GM18508 (cell line): ENCODE results near the gene CCDC142.
"Not testable (repeated sequence)": the region's sequence is repeated elsewhere in the genome, so short reads cannot be mapped to it uniquely, and the experiment has no call there.

Experiments used
- ATAC-seq: cut with Tn5 transposase; IDR thresholded peaks from one replicate; pipeline ENCODE4 v1.9.1; 2021; ENCODE audit warnings: moderate number of reproducible peaks; ENCODE audit not compliant: insufficient read depth, unreplicated experiment

Gene CCDC142

GRCh38 chr2:74447230-74447999 is 35.4 kb downstream of the CCDC142 start:
- ATAC-seq: no peak

- no peak for ATAC-seq
Measured at GRCh38 chr2:74444498-74445318, 38.1 kb downstream of the CCDC142 start.

GRCh38 chr2:74442483-74443297 is 40.1 kb downstream of the CCDC142 start:
- not testable (repeated sequence) for ATAC-seq

GRCh38 chr2:74441690-74442482 is 40.9 kb downstream of the CCDC142 start, which contains the start of gene RTKN:
Gene RTKN (minus strand): TSS chr2:74441937. CDS start chr2:74441816, 121 bp downstream.
- ATAC-seq: peak; percentile 47

- no peak for ATAC-seq
Measured at GRCh38 chr2:74441170-74441689, 41.6 kb downstream of the CCDC142 start.

GRCh38 chr2:74440378-74441169 is 42.2 kb downstream of the CCDC142 start:
- ATAC-seq: no peak

- no peak for ATAC-seq
Measured at GRCh38 chr2:74439803-74440377, 42.9 kb downstream of the CCDC142 start.

GRCh38 chr2:74439373-74439772 is 43.4 kb downstream of the CCDC142 start:
- ATAC-seq: no peak

GRCh38 chr2:74438248-74438647 is 44.5 kb downstream of the CCDC142 start:
- no peak for ATAC-seq

- no peak for ATAC-seq
Measured at GRCh38 chr2:74436848-74437695, 45.7 kb downstream of the CCDC142 start.

GRCh38 chr2:74436111-74436805 is 46.5 kb downstream of the CCDC142 start:
- no peak for ATAC-seq

- no peak for ATAC-seq
Measured at GRCh38 chr2:74430502-74430901, 52.3 kb downstream of the CCDC142 start.

- ATAC-seq: no peak
Measured at GRCh38 chr2:74429487-74430451, 53.0 kb downstream of the CCDC142 start.

GRCh38 chr2:74428675-74429074 is 54.1 kb downstream of the CCDC142 start:
- ATAC-seq: no peak

- ATAC-seq: no peak
Measured at GRCh38 chr2:74427551-74427950, 55.2 kb downstream of the CCDC142 start.
